Measurements from ENCODE around the gene APOE.

APOE gene

DNA sequence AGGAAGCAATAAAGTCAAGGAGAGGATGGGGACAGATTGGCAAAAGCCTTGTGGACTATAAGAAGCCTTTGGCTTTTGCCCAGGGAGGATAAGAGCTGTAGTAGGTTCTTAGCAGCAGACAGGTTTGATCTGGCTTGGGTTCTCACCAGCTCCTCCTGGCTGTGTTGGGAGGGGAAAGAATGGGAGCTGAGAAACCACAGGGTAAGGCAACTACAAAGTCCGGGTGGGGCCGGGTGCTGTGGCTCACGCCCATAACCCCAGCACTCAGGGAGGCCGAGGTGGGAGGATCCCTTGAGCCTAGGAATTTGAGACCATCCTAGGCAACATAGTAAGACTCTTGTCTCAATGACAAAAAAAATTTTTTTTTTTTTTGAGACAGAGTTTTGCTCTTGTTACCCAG is 38.9 kb upstream of the APOE start:
- TF ChIP-seq, protein P1, sequence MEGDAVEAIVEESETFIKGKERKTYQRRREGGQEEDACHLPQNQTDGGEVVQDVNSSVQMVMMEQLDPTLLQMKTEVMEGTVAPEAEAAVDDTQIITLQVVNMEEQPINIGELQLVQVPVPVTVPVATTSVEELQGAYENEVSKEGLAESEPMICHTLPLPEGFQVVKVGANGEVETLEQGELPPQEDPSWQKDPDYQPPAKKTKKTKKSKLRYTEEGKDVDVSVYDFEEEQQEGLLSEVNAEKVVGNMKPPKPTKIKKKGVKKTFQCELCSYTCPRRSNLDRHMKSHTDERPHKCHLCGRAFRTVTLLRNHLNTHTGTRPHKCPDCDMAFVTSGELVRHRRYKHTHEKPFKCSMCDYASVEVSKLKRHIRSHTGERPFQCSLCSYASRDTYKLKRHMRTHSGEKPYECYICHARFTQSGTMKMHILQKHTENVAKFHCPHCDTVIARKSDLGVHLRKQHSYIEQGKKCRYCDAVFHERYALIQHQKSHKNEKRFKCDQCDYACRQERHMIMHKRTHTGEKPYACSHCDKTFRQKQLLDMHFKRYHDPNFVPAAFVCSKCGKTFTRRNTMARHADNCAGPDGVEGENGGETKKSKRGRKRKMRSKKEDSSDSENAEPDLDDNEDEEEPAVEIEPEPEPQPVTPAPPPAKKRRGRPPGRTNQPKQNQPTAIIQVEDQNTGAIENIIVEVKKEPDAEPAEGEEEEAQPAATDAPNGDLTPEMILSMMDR (IDR thresholded peaks at IDR 0.05; ENCODE audit: unreplicated experiment in 3 of 3): no peak
- Mint-ChIP-seq H3K27ac (no peak overlapping the region), H3K4me3 (no peak overlapping the region), H3K9me3 (no peaks in the 10 kb centered on the region), H3K36me3 (ENCODE audit: low read depth) (peaks cover 52% of the 10 kb centered on the region), H3K27me3 (ENCODE audit: low read depth) (no peaks in the 10 kb centered on the region), H3K4me1 (no peaks in the 10 kb centered on the region)

DNA sequence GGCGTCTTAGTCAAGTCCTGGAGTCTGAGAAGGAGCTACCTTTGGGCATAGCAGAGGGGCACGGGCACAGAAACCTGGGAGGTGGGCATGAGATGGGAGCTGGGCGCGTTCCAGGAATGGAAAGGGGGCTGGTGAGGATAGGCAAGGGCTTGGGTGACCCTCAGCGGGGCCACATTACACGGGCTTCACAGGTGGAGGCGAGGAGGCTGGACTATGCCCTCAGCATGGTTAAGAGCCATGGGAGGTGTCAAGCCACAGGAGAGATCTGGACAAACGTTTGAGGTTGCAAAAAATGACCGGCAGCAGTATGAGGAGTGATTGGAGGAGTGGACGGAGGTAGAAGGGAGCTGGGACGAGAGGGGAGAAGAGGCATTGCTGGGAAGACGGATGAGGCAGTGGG is 38.0 kb upstream of the APOE start:
- Mint-ChIP-seq H3K36me3 (ENCODE audit: low read depth) (peaks cover 58% of the 10 kb centered on the region), H3K27me3 (ENCODE audit: low read depth) (no peaks in the 10 kb centered on the region), H3K4me3 (no peak overlapping the region), H3K9me3 (no peaks in the 10 kb centered on the region), H3K4me1 (no peaks in the 10 kb centered on the region), H3K27ac (peak overlapping the region in 1 of 3 experiments; percentile 31)
- TF ChIP-seq, protein P1 (IDR thresholded peaks at IDR 0.05; ENCODE audit: unreplicated experiment in 3 of 3): no peak

DNA sequence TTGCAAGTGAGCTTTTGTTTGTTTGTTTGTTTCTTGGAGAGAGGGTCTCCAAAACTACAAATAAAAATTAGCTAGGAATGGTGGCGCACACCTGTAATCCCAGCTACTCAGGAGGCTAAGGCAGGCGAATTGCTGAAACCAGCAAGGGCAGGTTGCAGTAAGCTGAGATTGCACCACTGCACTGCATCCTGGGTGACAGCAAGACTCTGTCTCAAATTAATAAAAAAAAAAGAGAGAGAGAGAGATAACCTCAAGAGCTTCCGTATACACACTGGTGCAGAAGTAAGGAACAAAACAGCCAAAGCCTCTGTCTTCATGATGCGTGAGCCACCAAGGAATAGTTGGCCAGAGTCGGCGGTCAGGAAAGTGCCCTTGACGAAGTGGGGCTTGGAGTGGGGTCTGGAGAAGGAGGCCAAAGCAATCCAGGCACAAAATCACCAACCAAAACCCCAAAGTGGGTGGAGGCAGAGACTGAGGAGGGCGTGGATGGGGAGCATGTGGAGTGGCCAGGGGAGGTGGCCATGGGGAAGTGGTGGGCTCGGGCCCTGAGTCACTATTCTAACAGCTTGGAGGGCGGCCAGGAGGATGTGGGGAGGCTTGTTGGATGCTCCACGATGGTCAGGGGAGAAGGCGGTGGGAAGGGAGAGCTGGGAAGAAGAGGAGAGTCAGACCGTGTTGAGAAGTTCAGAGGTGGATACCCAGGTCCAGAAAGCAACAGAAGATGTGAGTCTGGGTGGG is 35.7 kb upstream of the APOE start:
- Mint-ChIP-seq H3K27me3 (ENCODE audit: low read depth) (no peaks in the 10 kb centered on the region), H3K4me3 (no peak overlapping the region), H3K36me3 (ENCODE audit: low read depth) (peaks cover 72% of the 10 kb centered on the region), H3K27ac (peak overlapping the region in 1 of 3 experiments; percentile 60), H3K4me1 (no peaks in the 10 kb centered on the region), H3K9me3 (no peaks in the 10 kb centered on the region)
- TF ChIP-seq, protein P1 (IDR thresholded peaks at IDR 0.05; ENCODE audit: unreplicated experiment in 3 of 3): no peak

DNA sequence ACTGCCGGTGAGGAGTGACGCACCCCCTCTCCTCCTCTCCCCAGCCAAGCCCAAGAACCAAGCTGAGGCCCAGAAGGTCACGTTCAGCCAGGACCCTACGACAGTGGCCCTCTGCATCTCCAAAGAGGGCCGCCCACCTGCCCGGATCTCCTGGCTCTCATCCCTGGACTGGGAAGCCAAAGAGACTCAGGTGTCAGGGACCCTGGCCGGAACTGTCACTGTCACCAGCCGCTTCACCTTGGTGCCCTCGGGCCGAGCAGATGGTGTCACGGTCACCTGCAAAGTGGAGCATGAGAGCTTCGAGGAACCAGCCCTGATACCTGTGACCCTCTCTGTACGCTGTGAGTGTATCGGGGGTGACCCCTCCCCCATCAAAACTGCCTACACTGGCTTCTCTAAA is 33.8 kb upstream of the APOE start:
- TF ChIP-seq, protein P1 (IDR thresholded peaks at IDR 0.05; ENCODE audit: unreplicated experiment in 3 of 3): no peak
- Mint-ChIP-seq H3K4me3 (no peak overlapping the region), H3K27me3 (ENCODE audit: low read depth) (no peaks in the 10 kb centered on the region), H3K9me3 (no peaks in the 10 kb centered on the region), H3K36me3 (ENCODE audit: low read depth) (peaks cover 72% of the 10 kb centered on the region), H3K4me1 (peaks cover 13% of the 10 kb centered on the region), H3K27ac (peak overlapping the region in 1 of 3 experiments; percentile 42)

DNA sequence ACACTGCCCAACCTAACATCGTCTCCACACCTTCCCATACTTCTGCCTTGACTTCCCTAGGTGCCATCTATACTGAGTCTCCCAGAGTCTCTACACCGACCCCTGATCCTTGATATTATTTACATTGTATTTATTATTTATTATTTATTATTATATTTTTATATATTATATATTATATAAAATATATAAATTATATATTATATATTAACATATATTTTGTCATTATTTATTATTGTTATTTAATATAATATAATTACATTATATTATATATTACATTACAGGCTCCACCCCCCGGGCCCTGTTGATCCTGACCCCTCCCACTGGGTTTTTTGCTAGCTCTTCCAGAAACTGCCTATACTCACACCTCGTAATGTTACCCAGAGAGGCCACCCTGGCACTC is 32.9 kb upstream of the APOE start:
- peaks cover 67% of the 10 kb centered on the region for H3K36me3 Mint-ChIP-seq (ENCODE audit: low read depth)
- TF ChIP-seq, protein P1 (IDR thresholded peaks at IDR 0.05; ENCODE audit: unreplicated experiment in 3 of 3): no peak
- H3K4me3 Mint-ChIP-seq: no peak overlapping the region
- no peaks in the 10 kb centered on the region for H3K27me3 Mint-ChIP-seq (ENCODE audit: low read depth)
- H3K27ac Mint-ChIP-seq: no peak overlapping the region
- peaks cover 20% of the 10 kb centered on the region for H3K4me1 Mint-ChIP-seq
- H3K9me3 Mint-ChIP-seq: no peaks in the 10 kb centered on the region

DNA sequence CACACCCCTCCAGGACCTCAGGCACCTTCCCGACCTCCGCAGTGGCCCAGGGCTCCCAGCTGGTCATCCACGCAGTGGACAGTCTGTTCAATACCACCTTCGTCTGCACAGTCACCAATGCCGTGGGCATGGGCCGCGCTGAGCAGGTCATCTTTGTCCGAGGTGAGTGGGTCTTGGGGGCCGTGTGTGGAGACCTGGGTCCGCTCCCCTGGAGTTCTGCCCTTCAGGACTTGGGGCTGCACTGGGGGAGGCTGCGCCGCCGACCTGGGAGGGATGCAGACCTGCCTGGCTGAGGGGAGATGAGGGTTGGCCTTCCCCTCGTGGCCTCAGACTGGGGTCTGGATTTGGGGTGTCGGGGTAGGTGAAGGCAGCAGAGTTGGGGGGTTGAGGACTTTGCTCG is 31.3 kb upstream of the APOE start:
- H3K4me1 Mint-ChIP-seq: peaks cover 20% of the 10 kb centered on the region
- TF ChIP-seq, protein P1 (IDR thresholded peaks at IDR 0.05; ENCODE audit: unreplicated experiment in 3 of 3): no peak
- no peaks in the 10 kb centered on the region for H3K27me3 Mint-ChIP-seq (ENCODE audit: low read depth)
- no peaks in the 10 kb centered on the region for H3K9me3 Mint-ChIP-seq
- H3K4me3 Mint-ChIP-seq: no peak overlapping the region
- H3K27ac Mint-ChIP-seq: no peak overlapping the region
- H3K36me3 Mint-ChIP-seq (ENCODE audit: low read depth): peaks cover 55% of the 10 kb centered on the region
